ENCODE data around the gene RAX.

Gene RAX

GRCh38 chr18:59238385-59238784, 34.9 kb downstream of the RAX start:
- no peak for DNase-seq

- no peak for DNase-seq
These were observed 40.2 kb downstream of the RAX start for GRCh38 chr18:59233017-59233410.

- DNase-seq = no peak
These were observed 40.8 kb downstream of the RAX start for GRCh38 chr18:59232309-59233016.

- no peak for DNase-seq
These were observed 41.4 kb downstream of the RAX start for GRCh38 chr18:59231877-59232276.

- no peak for DNase-seq
These were observed 42.1 kb downstream of the RAX start for GRCh38 chr18:59231114-59231513.

- DNase-seq = no peak
These were observed 43.4 kb downstream of the RAX start for GRCh38 chr18:59229701-59230443.

- DNase-seq = no peak
These were observed 44.1 kb downstream of the RAX start for GRCh38 chr18:59229191-59229590.

GRCh38 chr18:59228351-59228750, 44.9 kb downstream of the RAX start:
- no peak for DNase-seq

GRCh38 chr18:59222341-59222740, 50.9 kb downstream of the RAX start:
- no peak for DNase-seq

GRCh38 chr18:59220784-59221765, 52.2 kb downstream of the RAX start:
- no peak for DNase-seq

- no peak for DNase-seq
These were observed 53.0 kb downstream of the RAX start for GRCh38 chr18:59220164-59220783.

GRCh38 chr18:59219672-59220163, 53.5 kb downstream of the RAX start, which contains the start of gene GRP:
Gene GRP (plus strand): TSS chr18:59220158. CDS start chr18:59220266, 108 bp downstream.
- no peak for DNase-seq

- DNase-seq = no peak
These were observed 55.2 kb downstream of the RAX start for GRCh38 chr18:59218018-59218417.
